Measurements from ENCODE around the gene ERBB4.
A peak's percentile ranks its signal among the peaks of the same experiment; 100 is the strongest.
"Not testable (repeated sequence)": the region's sequence is repeated elsewhere in the genome, so short reads cannot be mapped to it uniquely, and the experiment has no call there.

The ERBB4 gene

DNA sequence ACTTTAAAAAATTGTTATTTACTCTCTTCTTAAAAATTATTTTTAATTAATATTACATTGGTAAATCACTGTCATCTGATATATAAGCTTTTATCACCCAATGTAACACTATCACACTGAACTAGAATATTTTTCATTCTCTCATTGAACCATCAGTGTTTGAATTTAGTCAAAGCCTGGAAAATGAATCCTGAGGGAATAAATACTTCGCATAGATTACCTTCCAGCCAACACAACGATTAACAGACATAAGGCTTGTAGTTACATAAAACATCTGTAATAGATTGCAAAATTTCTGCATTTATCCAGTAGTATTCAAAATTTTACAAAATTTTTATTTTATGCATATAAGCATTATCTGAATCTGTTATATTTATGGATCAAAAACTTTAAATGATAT is 314.9 kb downstream of the ERBB4 start:
- no peak for DNase-seq (ENCODE audit: low read depth)

DNA sequence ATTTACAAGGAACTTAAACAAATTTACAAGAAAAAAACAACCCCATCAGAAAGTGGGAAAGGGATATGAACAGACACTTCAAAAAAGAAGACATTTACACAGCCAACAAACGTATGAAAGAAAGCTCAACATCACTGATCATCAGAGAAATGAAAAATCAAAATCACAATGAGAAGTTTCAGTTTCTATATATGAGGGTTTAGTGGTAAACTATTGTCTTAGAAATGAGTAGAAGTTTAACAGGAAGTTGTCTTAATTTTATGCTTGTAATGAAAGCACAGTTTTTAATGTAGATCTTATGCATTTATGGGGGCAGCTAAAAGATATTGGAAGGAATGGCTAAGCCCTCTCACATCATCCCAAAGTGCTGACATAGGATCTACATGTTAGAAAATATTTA is 325.4 kb downstream of the ERBB4 start:
- no peak for DNase-seq (ENCODE audit: low read depth)

DNA sequence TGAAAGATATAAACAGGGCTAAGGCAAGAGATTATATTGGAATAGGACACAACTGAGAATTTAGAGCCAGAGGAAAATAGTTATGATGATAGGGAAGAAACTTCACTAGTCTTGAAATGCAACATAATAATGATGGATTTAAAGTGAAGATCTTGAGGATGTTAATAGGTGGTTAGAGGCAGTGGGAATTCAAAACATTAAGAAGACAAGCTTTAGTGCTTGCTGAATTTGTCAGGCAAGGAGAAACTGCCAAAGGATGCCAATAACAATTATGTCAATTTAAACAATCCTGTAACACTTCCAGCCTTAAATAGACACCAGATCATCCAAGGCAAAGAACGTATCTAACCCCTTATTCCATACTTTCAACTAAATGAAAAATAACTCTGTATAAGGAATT is 330.1 kb downstream of the ERBB4 start:
- no peak for DNase-seq (ENCODE audit: low read depth)

DNA sequence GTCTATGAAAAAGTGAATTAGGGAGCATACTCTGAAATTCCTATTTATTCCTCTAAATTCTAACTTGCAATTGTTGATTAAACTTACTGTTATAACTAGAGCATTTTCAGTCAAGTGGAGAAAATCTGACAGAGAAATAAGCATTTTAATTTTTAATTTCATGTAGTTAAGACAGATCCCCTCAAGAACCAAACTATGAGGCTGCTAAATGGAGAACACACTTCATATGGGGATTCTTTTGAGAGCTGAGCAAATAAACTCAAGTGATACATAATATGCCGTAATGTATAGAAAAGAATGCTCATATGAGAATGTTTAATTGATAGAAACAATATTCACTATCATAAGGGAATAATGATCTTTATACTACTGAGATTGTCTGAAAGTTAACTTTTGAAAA is 340.8 kb downstream of the ERBB4 start:
- no peak for DNase-seq (ENCODE audit: low read depth)

DNA sequence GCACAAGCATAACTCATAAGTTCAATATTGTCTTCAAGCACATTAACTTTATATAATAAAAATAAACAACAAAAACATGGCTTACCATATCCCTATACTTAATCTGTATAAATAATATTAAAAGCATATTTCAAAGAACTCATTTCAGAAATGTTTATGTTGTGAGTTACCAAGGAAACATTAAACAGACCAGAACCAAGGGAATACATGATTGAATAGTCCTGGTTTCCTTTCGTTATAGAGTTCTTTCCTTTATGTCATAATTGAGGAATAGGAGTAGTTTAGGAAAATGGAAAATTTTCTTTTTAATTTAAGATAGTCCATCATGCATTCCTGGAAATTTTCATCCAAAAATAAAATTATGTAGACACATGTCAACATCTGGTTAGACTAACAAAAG is 343.0 kb downstream of the ERBB4 start:
- DNase-seq (ENCODE audit: low read depth): no peak

DNA sequence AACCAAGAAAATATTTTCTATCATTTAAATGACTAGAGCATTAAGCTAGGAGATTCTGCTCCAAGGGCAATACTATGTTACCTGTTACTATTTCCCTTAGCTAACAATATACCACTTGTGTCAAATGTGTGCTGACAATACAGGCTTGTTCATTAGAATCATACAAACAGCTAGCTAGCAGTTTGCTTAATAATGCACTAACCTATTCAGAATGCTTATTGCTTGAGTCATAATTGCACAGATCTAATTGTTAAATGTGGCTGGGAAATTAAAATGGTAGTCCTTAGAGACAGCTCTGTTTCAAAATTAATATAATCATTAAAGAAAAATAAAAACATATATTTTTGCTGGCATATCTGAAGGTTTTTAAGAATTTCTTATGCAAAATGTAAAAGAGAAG is 344.2 kb downstream of the ERBB4 start:
- DNase-seq (ENCODE audit: low read depth): no peak

DNA sequence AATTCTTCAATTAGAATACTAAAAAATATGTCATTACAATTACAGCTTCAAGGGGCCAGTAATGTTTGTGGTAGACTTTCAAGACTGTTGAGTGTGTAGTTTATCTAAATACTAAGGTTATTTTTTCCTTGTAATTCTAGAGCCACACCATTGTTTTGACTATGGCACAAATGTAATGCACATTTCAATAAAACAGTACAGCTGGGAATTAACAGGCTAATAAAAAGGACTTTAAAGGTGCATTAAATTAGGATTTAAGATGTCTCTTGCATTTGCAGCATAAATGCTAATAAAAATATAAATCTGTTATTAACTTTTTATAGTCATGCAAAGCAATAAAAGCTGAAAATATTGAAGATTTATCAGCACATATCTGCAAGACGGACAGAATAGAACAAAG is 344.8 kb downstream of the ERBB4 start:
- DNase-seq (ENCODE audit: low read depth): no peak

DNA sequence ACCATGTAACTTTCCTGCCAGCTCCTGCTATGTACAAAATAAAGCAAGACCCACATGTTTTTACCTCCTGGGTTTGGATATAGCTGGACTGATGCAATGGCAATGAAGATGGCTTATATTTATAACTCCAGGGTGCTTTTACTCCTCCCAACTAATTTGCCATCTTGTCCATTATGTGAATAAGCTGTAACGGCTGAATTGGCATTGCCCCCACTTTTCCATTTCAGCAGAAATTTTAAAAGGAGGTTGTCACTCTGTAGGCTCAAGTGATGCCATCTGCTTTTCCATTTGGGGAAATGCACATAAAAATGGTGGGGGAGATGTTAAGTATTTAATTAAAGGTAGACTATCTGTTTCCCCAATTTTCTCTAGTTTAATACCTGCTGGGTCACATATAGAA is 345.5 kb downstream of the ERBB4 start:
- DNase-seq (ENCODE audit: low read depth): no peak

DNA sequence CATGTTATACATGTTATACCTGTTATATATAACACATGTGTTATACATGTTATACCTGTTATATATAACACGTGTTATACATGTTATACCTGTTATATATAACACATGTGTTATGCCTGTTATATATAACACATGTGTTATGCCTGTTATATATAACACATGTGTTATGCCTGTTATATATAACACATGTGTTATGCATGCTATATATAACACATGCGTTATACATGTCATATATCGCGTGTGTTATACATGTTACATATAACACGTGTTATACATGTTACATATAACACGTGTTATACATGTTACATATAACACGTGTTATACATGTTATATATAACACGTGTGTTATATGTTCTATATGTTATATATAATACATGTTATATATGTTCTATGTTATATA is 347.2 kb downstream of the ERBB4 start:
- DNase-seq (ENCODE audit: low read depth): not testable (repeated sequence)

DNA sequence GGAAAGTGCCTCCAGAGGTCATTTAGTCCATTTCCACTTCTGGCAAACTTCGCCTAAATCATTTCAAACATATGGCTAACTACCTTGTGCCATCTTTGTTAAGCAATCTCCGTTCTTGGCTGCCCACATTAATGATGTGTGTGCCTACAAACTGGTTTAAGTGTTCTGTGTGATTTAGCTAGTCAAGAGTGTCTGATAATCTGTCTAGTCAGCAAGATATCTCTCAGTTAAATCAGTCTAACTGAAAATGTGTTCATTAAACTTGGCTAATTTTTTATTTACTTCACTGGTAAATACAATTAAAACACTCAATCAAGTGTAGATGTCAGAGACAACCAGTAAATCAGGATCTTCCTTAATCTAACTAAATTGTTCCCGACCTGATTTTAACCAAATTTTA is 352.4 kb downstream of the ERBB4 start:
- no peak for DNase-seq (ENCODE audit: low read depth)

DNA sequence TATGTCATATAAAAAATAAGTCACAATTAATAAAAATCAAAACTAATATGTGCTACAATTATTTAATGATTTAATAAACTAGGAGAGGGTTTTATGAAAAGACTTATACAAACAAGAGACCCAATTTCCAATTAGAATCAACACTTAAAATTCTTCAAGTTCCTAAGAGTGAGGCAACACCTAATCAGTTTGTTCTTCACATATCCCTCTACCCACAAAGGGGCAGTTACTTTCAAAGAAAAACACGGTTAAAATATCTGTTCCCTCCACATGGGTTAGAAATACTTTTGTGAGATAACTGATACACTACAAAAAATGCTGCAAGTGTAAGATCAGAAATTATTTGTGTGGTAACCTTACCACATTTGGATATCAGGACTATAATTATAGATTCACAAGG is 357.0 kb downstream of the ERBB4 start:
- DNase-seq (ENCODE audit: low read depth): peak; percentile 39

DNA sequence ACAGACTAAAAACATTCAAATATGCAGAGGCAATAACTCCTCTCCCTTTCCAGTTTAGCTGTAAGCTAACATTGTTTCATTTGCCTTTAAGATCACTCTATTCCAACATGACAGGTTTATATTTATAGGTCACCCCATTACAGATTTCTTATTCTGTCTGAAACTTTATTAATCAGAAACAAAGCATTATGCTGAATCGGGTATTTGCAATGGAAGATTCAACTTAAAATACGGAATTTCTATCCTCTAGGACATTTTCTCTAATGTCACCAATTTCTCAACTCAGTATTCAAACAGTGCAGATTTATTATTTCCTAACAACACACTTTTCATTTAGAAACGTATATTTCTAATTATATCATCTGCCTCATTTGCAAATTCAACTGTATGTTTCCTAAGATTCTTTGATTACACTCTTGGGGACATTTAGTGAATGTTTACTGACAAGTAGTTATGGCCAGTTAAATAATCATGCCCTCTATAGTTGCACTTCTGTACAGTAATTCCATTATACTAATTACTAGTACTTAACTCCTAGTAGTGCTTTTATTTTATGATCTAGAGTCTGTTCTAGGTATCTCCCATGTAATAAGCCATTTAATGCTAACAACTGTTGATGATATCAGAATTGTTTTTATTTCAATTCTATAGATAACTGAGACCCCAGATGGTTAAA is 358.1 kb downstream of the ERBB4 start:
- DNase-seq (ENCODE audit: low read depth): no peak

DNA sequence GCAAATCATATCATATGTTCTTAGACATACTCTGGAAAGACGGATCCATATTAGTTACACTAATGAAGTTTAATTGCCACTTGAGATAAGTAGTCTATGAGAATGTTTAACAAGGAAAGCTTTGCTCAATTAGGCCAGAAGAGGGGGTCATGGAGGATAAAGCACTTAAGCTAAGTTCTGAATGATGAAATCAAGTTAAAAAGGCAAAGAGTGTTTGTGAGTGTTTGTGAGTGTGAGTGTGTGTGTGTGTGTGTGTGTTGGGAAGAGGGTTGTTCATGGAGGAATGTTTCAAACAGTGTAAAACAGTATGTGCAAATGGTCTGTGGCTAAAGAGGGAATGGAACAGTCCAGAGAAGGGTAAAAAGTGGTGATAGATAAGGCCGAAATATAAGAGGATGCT is 360.9 kb downstream of the ERBB4 start:
- peak; percentile 27 for DNase-seq (ENCODE audit: low read depth)

DNA sequence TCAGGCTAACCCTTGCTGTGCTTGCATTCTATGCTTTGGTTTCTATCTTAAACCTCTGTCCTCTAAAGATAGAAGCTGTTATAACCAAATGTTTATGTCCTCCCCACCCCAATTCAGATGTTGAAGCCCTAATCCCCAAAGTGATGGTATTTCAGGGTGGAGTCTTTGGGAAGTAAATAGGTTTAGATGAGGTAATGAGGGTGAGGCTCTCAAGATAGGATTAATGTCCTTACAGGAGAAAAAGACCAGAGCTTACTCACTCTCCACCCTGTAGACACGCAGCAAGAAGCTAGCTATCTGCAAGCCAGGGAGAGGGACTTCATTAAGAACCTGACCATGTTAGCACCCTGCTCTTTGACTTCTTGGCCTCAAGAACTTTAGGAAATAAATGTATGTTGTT is 362.5 kb downstream of the ERBB4 start:
- DNase-seq (ENCODE audit: low read depth): peak; percentile 15

DNA sequence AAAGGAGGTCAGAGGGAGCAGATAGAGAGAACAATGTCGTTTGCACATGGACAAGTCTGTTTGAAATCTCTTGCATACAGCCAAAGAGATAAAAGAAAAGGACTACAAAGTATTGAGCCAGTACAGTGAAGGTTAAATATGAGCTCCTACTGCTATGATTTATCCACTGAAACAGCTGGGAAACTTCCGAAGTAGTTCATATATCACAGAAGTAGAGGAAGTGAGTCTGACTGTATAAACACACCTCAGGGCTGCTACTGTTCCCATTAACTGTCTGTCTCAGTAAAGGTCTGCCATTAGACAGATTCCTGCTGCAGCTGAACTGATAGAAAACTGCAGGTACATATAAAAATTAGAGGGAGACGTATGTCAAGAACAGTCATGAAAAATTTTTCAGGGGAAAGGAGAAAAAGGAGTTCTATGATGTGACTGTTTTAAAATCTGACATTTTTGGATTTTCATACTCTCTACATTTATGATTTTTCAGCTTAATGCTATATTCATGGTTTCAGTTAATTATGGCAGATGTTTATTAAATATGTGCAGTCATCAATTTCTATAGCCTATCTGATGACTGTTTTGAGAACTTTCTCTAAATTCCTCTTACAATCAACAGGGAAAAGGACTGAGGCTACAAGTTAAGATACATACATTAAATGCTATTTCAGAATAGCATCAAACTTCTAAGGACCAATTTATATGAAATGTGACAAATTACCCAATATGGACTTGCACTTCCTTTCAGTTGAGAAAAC is 364.7 kb downstream of the ERBB4 start:
- DNase-seq (ENCODE audit: low read depth): peak; percentile 47

DNA sequence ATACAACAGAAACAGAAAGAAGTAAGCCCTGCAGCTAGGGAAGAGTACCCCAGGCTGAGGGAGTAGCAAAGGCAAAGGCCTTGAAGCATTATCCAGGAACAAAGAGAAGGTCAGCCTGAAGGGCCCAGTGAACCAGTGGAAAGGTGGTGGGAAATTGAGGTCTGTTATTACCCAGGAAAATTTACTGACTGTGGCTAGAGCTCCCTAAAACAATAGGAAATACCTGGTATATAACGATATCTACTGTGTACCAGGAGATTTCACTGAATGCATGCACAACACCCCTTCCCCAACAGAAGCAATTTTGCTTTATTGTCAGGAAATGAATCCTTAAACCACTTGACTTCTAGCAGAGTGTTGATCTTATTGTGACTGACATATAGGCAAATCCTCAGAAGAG is 365.3 kb downstream of the ERBB4 start:
- DNase-seq (ENCODE audit: low read depth): no peak

DNA sequence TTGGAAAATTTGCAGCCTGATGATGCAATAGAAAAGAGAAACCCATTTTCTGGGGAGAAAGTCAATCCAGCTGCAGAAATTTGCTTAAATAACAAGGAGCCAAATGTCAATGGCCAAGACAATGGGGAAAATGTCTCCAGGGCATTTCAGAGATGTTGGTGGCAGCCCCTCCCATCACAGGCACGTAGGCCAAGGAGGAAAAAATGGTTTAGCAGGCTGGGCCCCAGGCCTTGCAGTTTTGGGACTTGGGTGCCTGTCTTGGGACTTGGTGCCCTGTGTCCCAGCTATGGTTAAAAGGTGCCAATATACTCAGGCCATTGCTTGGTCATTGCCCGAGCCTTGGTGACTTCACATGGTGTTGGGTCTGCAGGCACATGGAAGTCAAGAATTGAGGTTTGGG is 368.2 kb downstream of the ERBB4 start:
- no peak for DNase-seq (ENCODE audit: low read depth)

DNA sequence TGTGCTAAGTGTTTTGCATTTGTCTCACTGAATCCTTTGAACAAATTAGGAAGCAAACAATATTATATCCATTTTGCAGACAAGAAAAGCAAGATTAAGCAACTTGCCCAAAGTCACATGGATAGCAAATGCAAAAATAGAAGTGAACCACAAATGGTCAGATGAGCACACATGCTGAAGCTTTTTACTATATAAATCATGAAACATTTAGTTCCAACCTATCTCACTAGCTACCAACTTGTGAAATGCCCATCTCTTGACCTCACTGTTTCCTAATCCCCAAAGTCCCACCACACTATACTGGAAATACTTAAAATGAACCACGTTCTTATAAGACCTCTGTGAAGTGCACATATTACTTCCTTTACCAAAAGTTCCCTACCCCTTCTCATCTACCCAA is 380.5 kb downstream of the ERBB4 start:
- no peak for DNase-seq (ENCODE audit: low read depth)

DNA sequence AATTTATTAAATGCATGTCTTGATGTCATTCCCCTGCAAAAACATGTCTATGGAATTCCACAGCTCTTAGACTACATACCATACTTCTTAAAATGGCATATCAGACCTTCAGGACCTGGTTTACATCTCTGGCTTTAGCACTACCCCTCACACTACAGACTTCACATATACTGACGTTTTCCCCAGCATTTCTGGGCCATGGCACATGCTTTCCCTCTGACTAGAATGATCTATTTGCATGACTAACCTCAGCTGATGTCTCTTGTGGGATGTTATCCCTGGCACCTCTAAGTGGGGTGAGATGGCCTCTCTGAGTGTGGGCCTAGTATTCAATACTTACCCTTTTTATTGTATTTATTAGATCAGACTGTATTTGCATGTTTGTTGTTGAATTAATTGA is 381.6 kb downstream of the ERBB4 start:
- DNase-seq (ENCODE audit: low read depth): peak; percentile 37

DNA sequence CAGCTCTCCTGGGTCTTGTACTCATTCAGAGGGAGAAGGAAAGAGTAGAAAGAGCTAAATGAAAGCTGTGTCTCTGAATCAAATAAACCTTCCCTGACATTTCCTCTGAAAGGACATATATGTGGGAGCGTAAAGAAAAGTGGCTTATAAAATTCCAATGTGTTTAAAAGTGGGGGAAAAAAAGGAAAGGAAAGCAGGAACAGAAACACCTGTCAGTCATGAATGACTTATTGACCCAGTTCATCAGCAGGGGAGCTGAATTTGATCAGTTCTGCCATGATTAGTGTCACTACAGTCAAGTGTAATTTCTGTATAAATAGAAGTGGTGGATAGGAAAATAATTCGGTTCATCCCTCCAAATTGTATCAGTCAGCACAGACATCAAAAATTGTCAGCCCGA is 382.5 kb downstream of the ERBB4 start:
- DNase-seq (ENCODE audit: low read depth): no peak

DNA sequence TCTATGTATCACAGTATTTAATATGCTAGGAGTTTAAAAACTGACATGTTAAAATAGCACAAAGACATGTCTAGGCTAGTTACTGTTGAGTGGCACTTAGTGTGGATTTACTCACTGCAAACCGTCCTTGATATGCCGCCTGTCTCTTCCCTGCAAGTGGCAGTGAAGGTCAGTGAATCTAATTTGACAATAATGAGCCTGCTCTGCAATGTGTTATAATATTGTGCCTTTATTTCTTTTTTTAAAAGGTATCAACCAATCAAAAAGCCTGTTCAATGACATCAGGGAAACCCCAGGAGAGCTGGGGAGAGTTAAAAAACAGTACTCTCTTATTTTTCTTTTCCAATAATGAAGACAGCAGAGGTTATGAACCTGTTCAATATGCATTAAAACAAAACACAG is 384.1 kb downstream of the ERBB4 start:
- no peak for DNase-seq (ENCODE audit: low read depth)

DNA sequence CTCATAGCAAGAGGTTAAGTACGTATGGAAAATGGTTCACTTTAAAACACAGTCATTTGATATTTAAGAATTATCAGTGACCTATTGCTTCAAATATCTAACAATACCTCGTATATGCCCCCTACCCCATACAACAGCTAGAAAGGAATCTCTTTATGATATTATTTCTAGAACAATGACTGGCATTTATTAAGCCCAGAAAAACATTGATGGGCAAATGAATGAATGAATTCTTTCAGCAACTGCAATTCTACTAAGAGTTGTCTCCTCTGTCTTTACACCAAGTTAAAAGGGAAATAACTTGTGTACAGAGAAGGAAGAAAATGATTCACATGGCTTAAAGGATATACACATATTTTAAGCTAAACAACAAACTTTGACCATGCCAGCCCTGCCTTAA is 384.7 kb downstream of the ERBB4 start:
- DNase-seq (ENCODE audit: low read depth): no peak

DNA sequence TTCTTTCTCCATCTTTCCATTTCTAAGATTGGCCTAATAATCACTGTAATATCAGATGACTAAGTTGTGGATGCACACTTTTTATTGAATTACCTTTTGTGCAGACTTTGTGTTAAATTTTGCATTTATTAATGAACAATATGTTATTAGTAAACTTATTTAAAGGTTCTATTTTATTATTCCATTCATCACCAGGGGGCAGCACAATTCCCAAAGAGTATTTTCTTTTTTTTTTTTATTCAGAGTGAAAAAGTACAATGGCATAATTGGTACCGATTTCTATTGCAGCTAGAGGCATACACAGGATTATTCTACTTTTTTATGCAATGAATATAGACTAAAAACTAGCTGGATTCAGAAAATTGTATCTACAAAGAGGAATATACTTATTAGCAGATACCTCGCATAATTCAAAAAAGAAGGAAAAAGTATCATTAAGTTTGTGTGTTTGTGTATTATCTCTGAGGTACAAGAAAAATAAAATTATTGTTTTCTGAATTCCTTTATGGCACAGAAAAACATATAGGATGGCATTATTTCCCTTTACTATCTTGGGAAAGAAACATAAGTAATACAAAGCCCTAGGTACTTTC is 390.6 kb downstream of the ERBB4 start:
- peak; percentile 12 for DNase-seq (ENCODE audit: low read depth)

DNA sequence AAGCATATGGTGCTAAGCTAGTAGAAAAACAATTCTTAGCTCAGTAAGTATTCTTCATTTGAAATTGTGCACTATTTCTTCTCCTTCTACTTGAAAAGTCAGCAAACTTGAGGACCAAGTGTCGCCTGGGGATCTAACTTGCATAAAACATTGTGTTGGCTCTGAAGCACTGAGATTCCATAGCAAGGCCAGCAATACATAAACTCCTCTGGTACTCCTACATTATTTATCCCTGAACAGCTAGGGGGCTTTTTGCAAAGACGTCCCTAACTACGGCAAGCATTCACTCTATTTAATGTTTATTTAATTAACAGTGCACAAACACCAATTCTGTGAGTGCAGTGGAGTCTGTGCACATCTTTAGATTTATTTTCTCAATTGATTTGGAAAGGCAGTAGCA is 392.2 kb downstream of the ERBB4 start:
- DNase-seq (ENCODE audit: low read depth): no peak

Data from iris pigment epithelial cell (primary cell).